HG03175 (cell line): Measurements from ENCODE around the gene RRN3.
"Not testable (repeated sequence)": the region's sequence is repeated elsewhere in the genome, so short reads cannot be mapped to it uniquely, and the experiment has no call there.

ENCODE experiments used
- ATAC-seq: cut with Tn5 transposase; IDR thresholded peaks from one replicate; pipeline ENCODE4 v1.9.1; 2021; ENCODE audit warnings: mild to moderate bottlenecking, moderate library complexity; ENCODE audit not compliant: unreplicated experiment

Gene RRN3

DNA sequence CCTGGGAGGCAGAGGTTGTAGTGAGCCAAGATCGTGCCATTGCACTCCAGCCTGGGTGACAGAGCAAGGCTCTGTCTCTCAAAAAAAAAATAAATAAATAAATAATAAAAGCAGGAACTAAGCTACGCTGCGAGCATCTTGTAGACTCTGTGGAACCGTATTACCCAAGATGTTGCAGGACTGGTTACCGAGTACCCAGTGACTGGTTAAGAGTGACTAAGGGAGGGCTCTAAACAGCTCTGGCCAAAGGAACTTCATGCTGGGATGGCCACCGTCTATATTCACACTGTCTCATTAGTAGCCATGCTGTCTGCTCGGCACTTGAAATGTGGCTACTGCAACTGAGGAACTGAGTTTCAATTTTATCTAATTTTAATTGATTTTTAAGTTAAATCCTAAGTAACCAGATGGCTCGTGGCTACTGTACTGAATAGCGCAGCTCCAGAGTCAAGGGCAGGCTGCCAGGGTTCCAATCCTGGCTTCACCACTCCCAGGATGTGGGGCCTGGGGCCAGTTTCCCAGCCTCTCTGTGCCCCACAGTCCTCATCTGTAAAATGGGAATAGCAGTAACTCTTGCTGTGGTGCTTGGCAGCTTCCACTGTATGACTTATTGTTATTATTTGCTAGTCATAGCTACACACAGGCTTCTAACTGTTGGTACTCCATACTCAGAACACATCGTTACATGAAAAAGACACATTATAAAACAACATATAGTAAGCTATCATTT lies 41.2 kb downstream of the RRN3 start:
- no peak for ATAC-seq

DNA sequence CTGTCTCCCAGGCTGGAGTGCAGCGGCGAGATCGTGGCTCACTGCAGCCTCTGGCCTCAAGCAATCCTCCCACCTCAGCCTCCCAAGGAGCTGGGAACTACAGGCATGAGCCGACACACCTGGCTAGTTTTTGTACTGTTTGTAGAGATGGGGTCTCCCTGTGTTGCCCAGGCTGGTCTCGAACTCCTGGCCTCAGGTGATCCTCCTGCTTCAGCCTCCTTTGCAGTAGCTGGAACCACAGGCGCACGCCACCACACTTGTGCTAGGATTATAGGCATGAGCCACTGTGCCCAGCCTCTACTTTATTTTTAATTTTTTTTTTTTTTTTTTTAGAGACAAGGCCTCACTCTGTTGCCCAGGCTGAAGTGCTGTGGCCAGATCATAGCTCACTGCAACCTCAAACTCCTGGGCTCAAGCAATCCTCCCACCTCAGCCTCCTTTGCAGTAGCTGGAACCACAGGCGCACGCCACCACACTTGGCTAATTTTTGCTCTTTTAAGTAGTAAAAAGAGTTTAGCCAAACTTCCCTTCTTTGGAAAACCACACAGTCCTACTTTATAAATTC lies 42.6 kb downstream of the RRN3 start:
- ATAC-seq = no peak

GRCh38 chr16:15050440-15050839 lies 43.6 kb downstream of the RRN3 start:
- not testable (repeated sequence) for ATAC-seq

GRCh38 chr16:15049581-15050180 lies 44.4 kb downstream of the RRN3 start:
- ATAC-seq = no peak

GRCh38 chr16:15046692-15047376 lies 47.2 kb downstream of the RRN3 start:
- no peak for ATAC-seq

DNA sequence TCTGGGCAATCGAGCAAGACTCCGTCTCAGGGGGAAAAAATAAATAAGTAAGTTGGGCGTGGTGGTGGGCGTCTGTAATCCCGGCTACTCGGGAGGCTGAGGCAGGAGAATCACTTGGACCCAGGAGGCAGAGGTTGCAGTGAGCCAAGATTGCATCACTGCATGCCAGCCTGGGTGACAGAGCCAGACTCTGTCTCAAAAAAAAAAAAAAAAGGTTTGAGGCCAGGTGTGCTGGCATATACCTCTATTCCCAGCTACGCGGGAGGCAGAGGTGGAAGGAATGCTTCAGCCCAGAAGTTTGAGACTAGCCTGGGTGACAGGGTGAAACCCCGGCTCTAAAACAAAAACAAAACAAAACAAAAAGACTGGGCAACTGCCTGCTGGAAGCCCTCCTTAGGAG lies 48.8 kb downstream of the RRN3 start:
- not testable (repeated sequence) for ATAC-seq

DNA sequence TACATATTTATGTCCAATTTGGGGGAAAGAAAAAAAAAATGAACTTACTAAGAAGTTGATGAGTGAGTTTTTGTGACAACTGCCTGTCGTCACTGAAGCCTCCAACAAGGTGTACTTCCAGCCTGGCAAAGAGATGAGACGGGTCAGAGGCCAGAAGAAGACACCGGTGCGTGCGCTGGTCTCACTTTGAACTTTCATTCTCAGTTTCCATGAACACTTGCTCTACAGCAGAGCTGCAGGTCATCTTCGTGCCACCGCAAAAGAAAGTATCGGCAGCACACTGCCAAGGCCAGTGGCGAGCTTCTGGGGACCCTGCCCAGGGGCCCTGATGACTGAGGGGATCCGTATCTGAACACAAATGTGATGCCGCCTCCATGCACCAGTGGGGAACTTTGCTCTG lies 49.8 kb downstream of the RRN3 start:
- ATAC-seq = no peak

GRCh38 chr16:15043344-15043743 lies 50.7 kb downstream of the RRN3 start:
- no peak for ATAC-seq

DNA sequence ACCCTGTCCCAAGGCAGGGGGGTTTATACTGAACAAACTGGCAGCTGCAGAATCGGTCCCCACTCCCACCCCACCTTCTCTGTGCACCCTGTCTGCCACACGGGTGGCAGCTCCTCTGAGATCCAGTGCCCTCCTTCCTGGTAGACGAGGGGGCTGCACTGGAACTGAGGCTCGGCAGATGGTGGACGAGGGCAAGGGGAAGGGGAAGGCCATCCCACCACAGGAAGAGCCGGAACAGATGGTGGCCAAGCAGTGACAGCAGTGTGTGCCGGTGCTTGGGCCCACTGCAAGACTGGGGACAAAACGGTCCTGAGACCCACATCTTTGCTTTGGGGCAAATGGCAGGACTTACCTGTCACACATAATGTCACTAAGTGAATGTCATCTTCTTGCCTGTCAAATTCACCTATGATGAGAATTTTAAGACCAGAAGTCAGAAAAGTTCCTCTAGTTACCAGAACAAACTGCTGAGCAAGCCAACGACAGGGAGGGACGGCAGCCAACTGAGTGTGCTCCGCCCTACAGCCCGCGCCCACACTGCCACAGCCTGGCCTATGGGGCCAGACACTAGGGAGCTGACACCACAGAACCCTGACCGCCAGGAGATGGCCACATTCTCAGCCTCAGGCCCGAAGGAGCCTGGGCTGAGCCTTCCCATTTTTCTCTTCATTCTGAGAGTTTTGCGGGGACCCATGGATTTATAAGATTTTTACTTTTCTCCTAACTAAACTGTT lies 52.6 kb downstream of the RRN3 start:
- no peak for ATAC-seq

DNA sequence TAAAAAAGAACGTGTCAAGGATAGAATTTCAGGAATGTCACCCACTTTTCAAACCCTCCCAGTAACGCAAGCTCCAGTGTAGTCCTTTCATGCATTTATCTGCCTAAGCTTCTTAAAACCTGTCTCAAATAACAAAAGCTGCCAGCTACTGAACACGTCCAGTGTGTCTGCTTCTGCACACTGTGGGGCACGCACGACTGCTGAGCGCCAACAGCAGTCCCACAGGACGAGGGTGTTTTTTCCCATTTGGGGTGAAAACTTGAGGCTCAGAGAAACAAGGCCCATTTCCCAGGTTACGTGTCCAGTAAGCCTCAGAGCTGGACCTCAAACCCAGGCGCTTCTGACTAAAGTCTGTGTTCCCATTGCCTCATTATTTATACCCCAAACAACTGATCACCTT lies 55.4 kb downstream of the RRN3 start:
- no peak for ATAC-seq

DNA sequence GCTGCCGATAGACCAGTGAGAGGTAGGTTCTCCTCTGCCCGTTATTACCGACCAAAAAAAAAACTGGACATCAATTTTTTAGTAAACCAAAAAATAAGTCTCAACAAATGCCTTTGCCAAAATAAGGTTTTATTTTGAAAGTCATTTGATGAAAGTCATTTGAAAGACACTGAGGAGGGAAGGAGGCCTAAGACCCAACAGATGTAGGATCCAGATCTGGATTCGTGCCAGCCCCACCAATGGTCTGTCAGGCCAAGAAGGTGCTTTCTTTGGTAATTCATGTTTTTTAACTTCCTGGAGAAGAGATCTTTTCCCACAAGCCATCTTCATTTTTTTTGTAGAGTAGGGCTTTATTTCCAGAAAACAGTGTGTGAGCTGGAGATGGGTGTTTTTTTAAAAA lies 56.3 kb downstream of the RRN3 start:
- ATAC-seq = no peak

GRCh38 chr16:15037003-15037402 lies 57.1 kb downstream of the RRN3 start:
- ATAC-seq = no peak

- no peak for ATAC-seq
These were observed 58.8 kb downstream of the RRN3 start for GRCh38 chr16:15035163-15035729.

DNA sequence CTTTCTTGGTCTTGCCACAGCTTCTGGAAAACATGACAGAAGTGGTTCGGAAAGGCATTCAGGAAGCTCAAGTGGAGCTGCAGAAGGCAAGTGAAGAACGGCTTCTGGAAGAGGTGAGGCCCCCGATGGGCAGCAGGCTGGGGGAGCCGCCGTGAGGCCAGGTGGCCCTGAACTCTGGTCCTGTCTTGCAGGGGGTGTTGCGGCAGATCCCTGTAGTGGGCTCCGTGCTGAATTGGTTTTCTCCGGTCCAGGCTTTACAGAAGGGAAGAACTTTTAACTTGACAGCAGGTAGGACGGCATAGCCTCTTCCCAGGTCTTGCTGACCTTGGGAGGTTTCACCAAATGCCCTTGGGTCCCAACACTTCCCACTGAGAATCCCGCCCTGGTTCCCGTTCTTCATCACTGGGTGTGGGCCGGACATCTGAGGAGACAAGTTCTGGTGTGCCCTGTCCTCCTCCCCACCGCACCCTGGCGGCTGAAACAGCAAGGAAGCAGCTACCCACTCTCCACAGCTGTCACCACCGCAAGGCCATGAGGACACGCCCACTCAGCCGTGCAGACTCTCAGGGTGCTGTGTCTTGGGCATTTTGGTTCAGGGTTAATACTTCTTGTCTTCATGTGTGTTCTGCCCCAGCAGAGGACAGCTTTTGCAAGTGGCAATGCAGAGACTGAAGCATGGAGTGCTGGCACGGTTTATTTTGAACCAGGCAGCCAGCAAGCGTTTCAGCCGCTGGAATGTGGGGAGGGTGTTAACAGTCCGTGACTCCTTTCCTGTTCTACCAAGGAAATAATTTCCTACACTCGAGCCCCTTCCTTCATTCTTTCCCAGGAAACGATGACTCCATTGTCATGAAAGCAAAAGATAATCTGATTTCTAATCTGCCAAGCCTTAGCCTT lies 59.6 kb downstream of the RRN3 start:
- no peak for ATAC-seq

DNA sequence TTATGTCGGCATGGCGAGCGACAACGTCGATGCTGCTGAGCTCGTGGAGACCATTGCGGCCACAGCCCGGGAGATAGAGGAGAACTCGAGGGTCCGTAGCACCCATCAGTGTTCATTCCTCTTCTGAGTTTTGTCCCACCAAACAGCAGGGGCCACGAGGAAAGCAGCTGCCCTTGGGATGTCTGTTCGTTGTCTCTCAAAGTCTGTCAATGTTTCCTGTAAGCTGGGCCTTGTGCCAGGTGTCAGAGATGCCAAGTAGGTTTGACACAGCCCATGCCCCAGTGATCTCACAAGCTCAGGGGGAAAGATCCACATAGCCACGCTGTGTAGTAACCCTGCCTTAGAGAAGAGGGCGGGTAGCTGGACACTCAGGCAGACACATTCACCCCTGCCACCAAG lies 60.8 kb downstream of the RRN3 start:
- no peak for ATAC-seq

DNA sequence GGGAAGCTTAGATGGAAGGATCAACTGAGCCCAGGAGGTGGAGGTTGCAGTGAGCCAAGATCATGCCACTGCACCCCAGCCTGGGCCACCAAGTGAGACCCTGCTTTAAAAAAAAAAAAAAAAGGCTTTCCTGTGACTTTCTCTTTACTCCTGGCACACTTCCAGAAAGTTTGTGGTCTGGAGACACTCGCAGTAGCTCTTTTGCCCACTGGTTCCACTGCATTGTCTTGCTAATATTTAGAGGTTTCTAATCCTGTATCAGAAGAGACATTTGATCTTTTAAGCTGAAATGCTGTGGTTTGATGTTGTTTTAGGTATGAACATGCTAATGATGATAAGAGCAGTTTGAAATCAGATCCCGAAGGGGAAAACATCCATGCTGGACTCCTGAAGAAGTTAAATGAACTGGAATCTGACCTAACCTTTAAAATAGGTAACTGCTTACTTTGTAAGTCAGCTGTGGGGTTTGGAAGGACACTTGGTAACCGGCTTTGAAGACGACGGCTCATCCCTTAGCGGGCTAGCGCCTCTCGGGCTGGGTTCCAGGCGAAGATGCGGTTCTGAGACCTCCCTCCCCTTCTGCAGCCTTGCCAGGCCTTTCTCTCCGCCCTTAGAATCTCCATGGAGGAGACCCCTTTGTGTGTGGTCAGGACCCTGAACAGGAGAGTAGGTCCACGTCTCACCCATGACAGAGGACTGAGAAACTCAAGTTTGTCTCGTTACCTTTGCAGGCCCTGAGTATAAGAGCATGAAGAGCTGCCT lies 61.3 kb downstream of the RRN3 start:
- no peak for ATAC-seq

DNA sequence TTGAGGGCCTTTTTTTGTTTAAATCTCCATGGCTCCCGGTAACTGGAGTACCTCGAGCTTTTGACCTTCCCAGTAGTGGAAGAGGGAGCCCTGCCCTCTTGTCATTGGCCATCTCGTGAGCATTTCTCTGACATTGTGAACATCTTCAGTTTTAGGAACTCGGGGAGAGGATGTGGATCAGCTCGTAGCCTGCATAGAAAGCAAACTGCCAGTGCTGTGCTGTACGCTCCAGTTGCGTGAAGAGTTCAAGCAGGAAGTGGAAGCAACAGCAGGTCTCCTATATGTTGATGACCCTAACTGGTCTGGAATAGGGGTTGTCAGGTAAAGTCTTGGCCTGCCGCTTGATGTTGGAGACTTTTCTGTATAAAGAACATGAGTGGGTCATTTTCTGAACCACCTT lies 62.5 kb downstream of the RRN3 start:
- ATAC-seq = no peak

DNA sequence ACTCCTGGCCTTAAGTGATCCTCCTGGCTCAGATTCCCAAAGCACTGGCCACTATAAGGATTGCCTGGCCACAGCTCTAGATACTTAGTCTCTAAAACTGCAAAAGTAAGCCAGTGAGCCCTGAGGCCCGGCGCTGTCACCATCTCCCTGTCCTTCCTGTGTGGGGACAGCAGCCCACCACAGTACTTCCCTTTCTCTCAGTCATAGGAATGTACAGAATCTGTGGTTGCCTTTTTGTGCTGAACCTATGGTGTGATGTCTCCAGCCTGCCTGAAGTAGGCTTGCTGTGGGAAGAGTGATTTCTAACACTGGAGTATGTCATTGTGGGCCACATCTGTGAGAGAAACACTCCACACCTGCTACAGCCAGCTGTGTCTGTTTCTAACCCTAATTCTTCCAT lies 62.9 kb downstream of the RRN3 start:
- no peak for ATAC-seq

GRCh38 chr16:15029749-15030148 lies 64.3 kb downstream of the RRN3 start:
- not testable (repeated sequence) for ATAC-seq
